Neuron (in vitro differentiated cells): ENCODE results near the gene NENF.

ENCODE experiments used
- H2AFZ ChIP-seq: one replicate; pipeline ENCODE4 v1.6.1; 2013; ENCODE audit warnings: low read depth, mild to moderate bottlenecking, inconsistent platforms, low read length, moderate library complexity
- H3K27me3 ChIP-seq: one replicate; pipeline ENCODE4 v1.6.1; 2013; ENCODE audit warnings: low read length; ENCODE audit not compliant: insufficient read depth
- H3K36me3 ChIP-seq: one replicate; pipeline ENCODE4 v1.6.1; 2013; ENCODE audit warnings: low read length; ENCODE audit not compliant: insufficient read depth
- H3K4me1 ChIP-seq: one replicate; pipeline ENCODE4 v1.6.1; 2013; ENCODE audit warnings: low read length; ENCODE audit not compliant: insufficient read depth
- H3K4me3 ChIP-seq: 2 replicates; pipeline ENCODE4 v1.5.1; 2013; ENCODE audit warnings: mild to moderate bottlenecking, low read length, moderate library complexity
- H3K9me3 ChIP-seq: one replicate; pipeline ENCODE4 v1.6.1; 2013; ENCODE audit warnings: low read length

Gene NENF

DNA sequence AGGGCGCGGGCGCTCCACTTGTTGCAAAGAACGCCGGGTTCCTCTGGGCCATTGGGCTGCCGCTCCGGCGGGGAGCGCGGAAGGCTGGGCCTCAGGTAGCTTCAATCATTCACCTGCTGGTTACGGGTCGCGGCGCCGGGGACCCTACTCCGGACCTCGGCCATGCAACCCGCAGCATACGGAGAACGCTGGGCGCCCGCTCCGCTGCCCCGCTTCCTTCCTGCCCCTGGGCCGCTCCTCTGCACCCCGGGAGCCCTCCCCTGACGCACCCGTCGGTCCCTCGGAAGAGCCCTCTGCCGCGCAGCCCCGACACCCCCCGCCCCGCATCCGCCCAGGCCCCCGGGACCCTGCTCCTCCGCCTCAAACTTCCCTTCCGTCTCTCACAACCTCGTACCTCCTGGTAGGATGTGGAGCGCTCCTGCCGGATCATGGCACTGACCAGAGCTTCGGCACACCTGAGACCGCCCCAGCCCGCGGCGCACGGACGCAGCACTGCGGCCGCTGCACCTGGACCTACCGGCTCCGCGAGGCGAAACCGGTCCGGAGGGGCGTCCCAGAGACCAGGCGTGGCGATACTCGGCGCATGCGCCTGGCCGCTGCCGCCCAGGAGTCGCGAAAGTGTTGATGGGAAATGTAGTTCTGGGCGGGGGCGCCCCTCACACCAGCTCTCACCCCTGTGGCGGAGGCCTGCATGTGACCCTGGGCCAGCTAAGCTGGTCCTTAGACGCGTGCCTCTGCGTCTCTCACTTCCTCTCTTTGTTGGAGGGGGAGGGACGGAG is 18.2 kb upstream of the NENF start, which contains the start of gene PACC1:
Gene PACC1, minus strand, starts transcription at position 559 of the 779 bp plus-strand sequence. Its CDS starts 129 bp downstream, at position 430.
- no peaks in the 10 kb centered on the region for H3K27me3 ChIP-seq
- H3K9me3 ChIP-seq, result no peaks in the 10 kb centered on the region
- peak within 1 kb of the TSS; percentile 83 for H3K4me3 ChIP-seq
- H3K4me1 ChIP-seq, result peaks cover 12% of the 10 kb centered on the region
- peaks cover 21% of the 10 kb centered on the region for H3K36me3 ChIP-seq
- H2AFZ ChIP-seq, result peak within 1 kb of the TSS; percentile 88

DNA sequence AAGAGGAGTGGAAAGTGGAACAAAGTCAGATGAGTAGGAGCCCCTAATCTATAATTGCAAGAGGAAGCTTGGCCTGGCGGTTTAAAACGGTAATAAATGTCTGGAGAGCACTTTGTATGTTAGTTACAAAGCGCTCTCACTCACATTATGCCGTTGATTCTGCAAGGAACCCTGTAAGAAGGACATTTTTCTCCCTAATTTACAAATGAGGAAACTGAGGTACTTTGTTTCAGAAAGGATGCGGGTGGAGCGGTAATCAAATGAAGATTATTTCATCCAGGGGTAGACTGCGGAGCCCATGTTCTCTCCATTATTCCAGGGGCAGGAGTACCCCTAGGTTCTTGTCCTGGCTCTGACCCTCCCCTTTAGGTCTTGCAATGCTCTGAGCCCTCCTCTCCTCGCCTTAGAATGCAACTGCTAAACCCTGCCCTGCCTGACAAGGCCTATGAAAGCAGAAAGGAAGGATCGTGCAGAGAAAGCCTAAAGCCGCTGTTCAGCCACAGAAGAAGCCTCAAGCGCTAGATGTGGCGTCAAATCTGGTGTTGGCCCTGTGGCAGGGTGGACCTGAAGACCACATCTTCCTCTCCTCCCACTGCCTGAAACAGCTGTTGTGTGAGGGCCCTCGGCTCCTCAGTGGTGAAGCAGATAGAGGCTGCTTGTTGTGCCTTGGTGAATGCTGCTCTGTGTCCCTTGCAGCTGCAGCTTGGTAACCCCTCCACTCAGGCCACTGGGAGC is 17.4 kb upstream of the NENF start:
- Histone ChIP-seq H3K4me3 (peak overlapping the region; percentile 83), H3K27me3 (no peaks in the 10 kb centered on the region), H3K4me1 (peaks cover 12% of the 10 kb centered on the region), H3K36me3 (peaks cover 13% of the 10 kb centered on the region), H2AFZ (peak overlapping the region; percentile 88), H3K9me3 (no peaks in the 10 kb centered on the region)

DNA sequence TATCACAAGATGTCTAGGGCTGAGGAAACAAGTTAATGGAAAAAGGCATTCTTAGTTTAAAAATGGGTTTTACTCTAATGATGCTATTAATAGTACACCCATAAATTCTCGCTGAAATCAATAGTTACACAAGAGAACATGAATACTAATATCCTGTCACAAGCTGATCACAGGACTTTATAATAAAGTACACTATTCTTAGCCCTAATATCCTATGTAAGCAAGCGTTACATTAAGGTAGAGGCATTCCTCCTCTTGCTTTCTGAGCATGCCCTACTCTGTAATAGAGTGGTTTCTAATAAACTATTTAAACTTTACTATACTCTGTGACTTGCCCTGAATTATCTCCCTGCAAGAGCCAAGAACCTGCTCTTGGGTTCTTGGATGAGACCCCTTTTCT is 11.6 kb upstream of the NENF start:
- Histone ChIP-seq H3K4me3 (no peak overlapping the region), H3K9me3 (no peaks in the 10 kb centered on the region), H3K27me3 (no peaks in the 10 kb centered on the region), H3K4me1 (no peaks in the 10 kb centered on the region), H3K36me3 (no peaks in the 10 kb centered on the region), H2AFZ (no peak overlapping the region)

- H3K4me1 ChIP-seq, result no peaks in the 10 kb centered on the region
- no peak overlapping the region for H3K4me3 ChIP-seq
- H2AFZ ChIP-seq, result no peak overlapping the region
- H3K36me3 ChIP-seq, result no peaks in the 10 kb centered on the region
- H3K9me3 ChIP-seq, result no peaks in the 10 kb centered on the region
- H3K27me3 ChIP-seq, result peaks cover 16% of the 10 kb centered on the region
These were observed 8.8 kb upstream of the NENF start for GRCh38 chr1:212423879-212424278.

GRCh38 chr1:212428496-212428895 is 4.2 kb upstream of the NENF start:
- Histone ChIP-seq H2AFZ (no peak overlapping the region), H3K4me1 (peaks cover 17% of the 10 kb centered on the region), H3K4me3 (no peak overlapping the region), H3K9me3 (no peaks in the 10 kb centered on the region), H3K27me3 (peaks cover 20% of the 10 kb centered on the region), H3K36me3 (no peaks in the 10 kb centered on the region)

GRCh38 chr1:212430416-212430815 is 2.3 kb upstream of the NENF start:
- peaks cover 19% of the 10 kb centered on the region for H3K4me1 ChIP-seq

DNA sequence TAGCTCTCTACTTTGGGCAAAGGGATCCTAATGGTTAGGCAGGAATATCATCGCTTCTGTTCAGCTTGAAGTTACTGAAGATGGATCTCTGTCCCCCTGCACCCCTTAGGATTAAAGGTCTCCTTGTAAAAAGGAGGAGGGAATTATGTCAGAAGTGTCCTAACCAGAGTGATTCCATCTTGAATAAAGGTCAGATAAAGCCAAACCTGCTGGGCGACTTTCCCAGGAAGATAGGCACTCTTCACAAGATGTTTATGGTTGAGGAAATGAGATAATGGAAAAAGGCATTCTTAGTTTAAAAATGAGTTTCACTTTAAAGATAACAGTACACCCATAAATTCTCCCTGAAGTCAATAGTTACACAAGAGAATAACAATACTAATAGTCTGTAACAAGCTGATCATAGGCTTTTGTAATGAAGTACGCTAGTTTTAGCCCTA is 1.7 kb upstream of the NENF start:
- Histone ChIP-seq H2AFZ (no peak overlapping the region), H3K27me3 (peaks cover 20% of the 10 kb centered on the region), H3K9me3 (no peaks in the 10 kb centered on the region), H3K4me3 (no peak overlapping the region), H3K4me1 (peaks cover 19% of the 10 kb centered on the region), H3K36me3 (no peaks in the 10 kb centered on the region)

More at GRCh38 chr1:212430416-212430815, 2.3 kb upstream of the NENF start:
- Histone ChIP-seq H3K9me3 (no peaks in the 10 kb centered on the region), H2AFZ (no peak overlapping the region), H3K36me3 (no peaks in the 10 kb centered on the region), H3K4me3 (no peak overlapping the region), H3K27me3 (peaks cover 20% of the 10 kb centered on the region)

DNA sequence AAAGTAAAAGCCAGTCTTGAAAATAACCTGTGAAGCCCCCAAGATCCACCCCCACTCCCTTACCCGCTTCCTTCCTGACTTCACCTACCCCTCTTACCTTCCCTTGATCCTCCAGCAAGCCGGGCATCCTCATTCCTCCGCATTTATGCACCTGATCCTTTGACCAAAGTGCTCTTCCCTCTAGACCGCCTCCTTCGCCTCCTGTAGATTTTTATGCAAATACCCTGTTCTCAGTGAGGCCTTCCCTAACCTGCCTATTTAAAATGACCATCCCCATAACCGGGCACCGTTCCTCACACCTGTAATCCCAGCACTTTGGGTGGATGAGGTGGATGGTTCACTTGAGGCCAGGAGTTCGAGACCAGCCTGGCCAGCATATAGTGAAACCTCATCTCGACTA is 1.1 kb upstream of the NENF start:
- Histone ChIP-seq H3K9me3 (no peaks in the 10 kb centered on the region), H3K4me1 (peaks cover 19% of the 10 kb centered on the region), H3K27me3 (peaks cover 18% of the 10 kb centered on the region), H3K36me3 (no peaks in the 10 kb centered on the region), H3K4me3 (no peak overlapping the region), H2AFZ (no peak overlapping the region)

DNA sequence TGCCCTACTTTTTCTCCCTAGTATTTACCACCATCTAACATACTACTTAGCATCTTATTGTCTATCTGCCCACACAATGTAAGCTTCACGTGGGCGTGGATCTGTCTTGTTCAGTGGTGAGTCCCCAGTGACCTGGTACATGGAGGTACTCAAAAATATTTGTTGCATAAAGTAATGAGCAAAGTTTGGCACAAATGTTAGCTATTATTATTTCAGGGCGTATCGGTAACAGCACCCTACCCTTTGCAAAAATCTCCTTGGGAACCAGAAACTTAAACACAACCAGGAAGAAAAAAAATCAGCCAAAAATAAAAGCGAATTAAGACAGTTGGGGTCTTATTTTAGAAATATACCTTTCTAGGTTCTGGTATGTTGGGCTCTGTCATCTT is 454 bp upstream of the NENF start:
- peaks cover 19% of the 10 kb centered on the region for H3K4me1 ChIP-seq
- H3K4me3 ChIP-seq, result peak overlapping the region; percentile 70
- no peaks in the 10 kb centered on the region for H3K36me3 ChIP-seq
- peaks cover 15% of the 10 kb centered on the region for H3K27me3 ChIP-seq
- no peaks in the 10 kb centered on the region for H3K9me3 ChIP-seq
- H2AFZ ChIP-seq, result peak overlapping the region; percentile 97

- H3K4me1 ChIP-seq, result peaks cover 19% of the 10 kb centered on the region
- H3K4me3 ChIP-seq, result peak overlapping the region; percentile 70
- H2AFZ ChIP-seq, result no peak overlapping the region
- peaks cover 4% of the 10 kb centered on the region for H3K27me3 ChIP-seq
- no peaks in the 10 kb centered on the region for H3K36me3 ChIP-seq
- H3K9me3 ChIP-seq, result no peaks in the 10 kb centered on the region
These were observed 1.1 kb downstream of the NENF start for GRCh38 chr1:212433577-212434462.

DNA sequence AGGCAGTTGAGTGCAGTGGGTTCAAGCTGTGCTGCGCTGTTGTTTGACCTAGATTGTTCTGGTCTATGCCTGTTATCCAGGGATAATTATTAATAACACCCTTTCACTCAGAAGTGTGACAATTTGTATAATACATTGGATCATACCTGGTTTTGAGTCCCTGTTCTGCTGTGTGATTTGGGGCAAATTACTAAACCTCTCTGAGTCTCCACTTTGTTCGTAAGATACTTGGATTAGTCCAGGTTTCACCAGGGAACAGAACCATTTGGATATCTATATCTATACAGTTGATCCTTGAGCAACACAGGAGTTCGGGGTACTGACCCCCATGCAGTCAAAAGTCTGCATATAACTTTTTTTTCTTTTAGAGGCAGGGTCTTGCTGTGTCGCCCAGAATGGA is 2.3 kb downstream of the NENF start:
- peaks cover 16% of the 10 kb centered on the region for H3K4me1 ChIP-seq
- H3K36me3 ChIP-seq, result no peaks in the 10 kb centered on the region

GRCh38 chr1:212437179-212437798 is 4.6 kb downstream of the NENF start:
- Histone ChIP-seq H3K4me3 (no peak overlapping the region), H3K9me3 (peaks cover under 1% of the 10 kb centered on the region), H3K36me3 (no peaks in the 10 kb centered on the region), H2AFZ (no peak overlapping the region), H3K4me1 (peaks cover 2% of the 10 kb centered on the region), H3K27me3 (no peaks in the 10 kb centered on the region)

More for the DNA sequence above, 2.3 kb downstream of the NENF start:
- Histone ChIP-seq H2AFZ (no peak overlapping the region), H3K27me3 (no peaks in the 10 kb centered on the region), H3K4me3 (no peak overlapping the region), H3K9me3 (no peaks in the 10 kb centered on the region)
